Stimulated activated naive CD8-positive, alpha-beta T cell treated with anti-CD3 and anti-CD28 coated beads, Interleukin-15, amount 100 ng/mL, for 72 hours (primary cell): ENCODE measurements around the gene NOP9.
"Not testable (repeated sequence)": the region's sequence is repeated elsewhere in the genome, so short reads cannot be mapped to it uniquely, and the experiment has no call there.

Experiments used
- ATAC-seq: fragments of 150-1000 bp; cut with Tn5 transposase; 2 replicates; pipeline ENCODE4 v1.10.0; 2021; ENCODE audit warnings: mild to moderate bottlenecking, moderate library complexity
- DNase-seq, 2 donors: peaks; one replicate each; pipeline ENCODE4 v3.0.0; 2021 to 2022
- H3K27ac Mint-ChIP-seq, 2 donors: one replicate each; pipeline ENCODE4 v1.8.0; 2022; ENCODE audit warnings: mild to moderate bottlenecking in 2 of 2, mixed read lengths in 2 of 2, moderate library complexity in 2 of 2
- H3K27me3 Mint-ChIP-seq: one replicate; pipeline ENCODE4 v1.8.0; 2022; ENCODE audit warnings: mixed read lengths
- H3K4me1 Mint-ChIP-seq: one replicate; pipeline ENCODE4 v1.8.0; 2022; ENCODE audit warnings: mild to moderate bottlenecking, mixed read lengths
- H3K4me3 Mint-ChIP-seq, 2 donors: one replicate each; pipeline ENCODE4 v1.8.0; 2022; ENCODE audit warnings: mild to moderate bottlenecking in 2 of 2, mixed read lengths in 2 of 2, moderate library complexity in 1 of 2
- H3K9me3 Mint-ChIP-seq, 2 donors: one replicate each; pipeline ENCODE4 v1.8.0; 2022; ENCODE audit warnings: mixed read lengths in 2 of 2

Gene NOP9

DNA sequence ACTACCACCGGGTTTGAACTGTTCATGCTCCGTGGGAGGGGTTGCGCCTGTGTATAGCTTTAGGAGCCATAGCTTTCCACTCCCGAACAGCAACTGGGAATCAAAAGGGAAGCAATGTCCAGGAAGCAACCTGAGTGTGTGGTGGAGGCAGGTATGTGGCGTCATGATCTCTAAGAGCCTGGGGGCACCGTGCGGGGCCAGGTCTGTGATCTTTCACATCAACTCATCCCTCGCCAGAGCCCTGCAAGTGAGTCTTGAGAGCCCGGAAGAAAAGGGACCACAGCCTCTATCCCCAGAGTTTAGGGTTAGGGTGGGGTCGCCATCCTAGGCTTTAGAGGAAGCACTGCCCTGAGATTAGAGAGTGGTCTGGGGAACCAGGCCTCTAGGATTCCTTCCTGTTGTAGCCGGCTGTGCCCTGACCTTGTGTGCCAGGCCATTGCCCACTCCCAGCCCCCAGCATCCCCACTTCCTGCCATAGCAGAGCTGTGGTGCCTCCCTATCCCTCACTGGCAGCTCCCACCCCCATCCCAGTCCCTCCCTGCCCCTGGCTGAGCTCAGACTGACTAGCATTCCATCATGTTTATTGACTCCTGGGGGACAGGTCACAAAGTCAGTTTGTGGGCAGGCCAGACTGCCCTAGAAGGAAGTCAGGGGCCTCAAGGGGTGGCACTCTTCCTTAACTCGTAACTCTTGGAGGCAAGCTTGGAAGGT is 36.0 kb downstream of the NOP9 start:
- no peak for DNase-seq
- no peaks in the 10 kb centered on the region for H3K9me3 Mint-ChIP-seq
- H3K27me3 Mint-ChIP-seq = peaks cover 60% of the 10 kb centered on the region
- H3K4me1 Mint-ChIP-seq = peaks cover 70% of the 10 kb centered on the region
- H3K4me3 Mint-ChIP-seq = peak overlapping the region in 1 of 2 donors; percentile 57
- ATAC-seq = no peak
- H3K27ac Mint-ChIP-seq = no peak overlapping the region

- ATAC-seq = no peak
- H3K27ac Mint-ChIP-seq = no peak overlapping the region
- DNase-seq = no peak
- H3K4me3 Mint-ChIP-seq = no peak overlapping the region
- H3K27me3 Mint-ChIP-seq = peaks cover 54% of the 10 kb centered on the region
- no peaks in the 10 kb centered on the region for H3K9me3 Mint-ChIP-seq
- H3K4me1 Mint-ChIP-seq = peaks cover 61% of the 10 kb centered on the region
Observed at GRCh38 chr14:24337144-24337823, 37.6 kb downstream of the NOP9 start.

DNA sequence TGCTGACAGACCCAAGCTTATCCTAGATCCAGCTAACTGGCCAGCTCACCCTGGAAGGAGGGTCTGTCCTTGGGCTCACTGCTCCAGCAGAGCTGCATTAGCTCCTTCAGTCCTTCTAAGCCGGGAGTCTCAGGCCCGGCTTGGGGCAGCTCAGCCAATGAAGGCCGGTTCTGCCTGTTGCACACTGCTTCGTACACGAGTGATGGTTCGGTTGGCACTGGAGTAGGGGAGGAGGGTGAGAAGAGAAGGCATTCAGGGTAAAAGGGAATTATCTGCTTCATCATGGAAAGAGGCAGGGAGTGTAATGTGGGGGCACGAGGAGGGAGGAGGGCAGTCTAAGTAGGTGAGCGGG is 38.1 kb downstream of the NOP9 start:
- no peak for DNase-seq
- Mint-ChIP-seq H3K27ac (no peak overlapping the region), H3K4me3 (no peak overlapping the region), H3K4me1 (peaks cover 56% of the 10 kb centered on the region), H3K9me3 (no peaks in the 10 kb centered on the region), H3K27me3 (peaks cover 53% of the 10 kb centered on the region)
- ATAC-seq = no peak

GRCh38 chr14:24338843-24339242 is 39.2 kb downstream of the NOP9 start:
- Mint-ChIP-seq H3K27ac (no peak overlapping the region), H3K27me3 (peaks cover 43% of the 10 kb centered on the region), H3K4me3 (peak overlapping the region; percentile 88 to 92), H3K4me1 (peaks cover 48% of the 10 kb centered on the region), H3K9me3 (no peaks in the 10 kb centered on the region)
- ATAC-seq = no peak
- DNase-seq = no peak

DNA sequence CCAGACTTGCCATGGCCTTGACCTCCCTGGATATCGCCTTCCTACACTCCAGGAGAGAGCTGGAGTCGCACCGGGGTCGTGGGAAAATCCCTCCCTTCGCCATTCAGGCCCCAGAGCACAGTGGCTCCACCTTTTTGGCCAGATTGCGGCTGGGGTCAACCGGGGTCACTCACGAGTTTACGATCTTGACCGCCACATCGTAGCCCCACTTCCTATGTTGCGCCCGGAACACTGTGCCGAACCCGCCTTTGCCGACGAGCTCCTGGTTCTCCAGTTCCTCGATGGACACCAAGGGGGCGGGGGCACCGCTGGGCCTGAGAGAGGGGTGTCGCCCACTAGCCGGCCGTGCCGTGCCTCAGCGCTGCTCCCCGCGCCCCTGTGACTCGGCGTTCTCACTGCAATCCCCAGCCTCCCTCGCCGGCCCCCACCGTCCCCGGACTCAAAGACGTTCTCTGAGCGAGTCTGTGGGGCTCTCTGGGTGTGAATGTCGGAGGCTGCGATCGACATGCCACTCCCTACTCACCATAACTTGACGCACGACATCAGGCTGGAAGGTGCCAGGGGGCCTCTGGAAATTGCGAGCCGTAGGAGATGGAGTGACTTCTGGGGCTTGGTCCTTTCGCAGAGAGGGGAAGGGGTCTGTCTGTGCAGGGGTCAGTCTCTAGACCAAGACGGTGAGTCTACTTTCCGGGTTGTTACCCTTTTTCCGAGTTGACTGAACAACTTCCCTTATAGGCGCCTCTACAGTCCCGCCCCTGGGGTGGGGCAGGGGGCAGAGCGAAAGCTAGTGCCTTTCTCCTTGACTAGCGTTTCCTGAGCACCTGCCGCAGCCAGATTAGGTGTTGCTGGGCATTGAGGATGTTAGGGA is 39.9 kb downstream of the NOP9 start, which contains the start of gene RIPK3:
Gene RIPK3, minus strand, starts transcription at position 708 of the 868 bp plus-strand sequence. Its CDS starts 165 bp downstream, at position 543.
- H3K27ac Mint-ChIP-seq = peak within 1 kb of the TSS in 1 of 2 donors; percentile 85
- peak; percentile 92 for ATAC-seq
- H3K27me3 Mint-ChIP-seq = peaks cover 37% of the 10 kb centered on the region
- peak within 1 kb of the TSS; percentile 88 to 92 for H3K4me3 Mint-ChIP-seq
- DNase-seq = peak; percentile 53 to 55
- H3K4me1 Mint-ChIP-seq = peaks cover 41% of the 10 kb centered on the region
- no peaks in the 10 kb centered on the region for H3K9me3 Mint-ChIP-seq

DNA sequence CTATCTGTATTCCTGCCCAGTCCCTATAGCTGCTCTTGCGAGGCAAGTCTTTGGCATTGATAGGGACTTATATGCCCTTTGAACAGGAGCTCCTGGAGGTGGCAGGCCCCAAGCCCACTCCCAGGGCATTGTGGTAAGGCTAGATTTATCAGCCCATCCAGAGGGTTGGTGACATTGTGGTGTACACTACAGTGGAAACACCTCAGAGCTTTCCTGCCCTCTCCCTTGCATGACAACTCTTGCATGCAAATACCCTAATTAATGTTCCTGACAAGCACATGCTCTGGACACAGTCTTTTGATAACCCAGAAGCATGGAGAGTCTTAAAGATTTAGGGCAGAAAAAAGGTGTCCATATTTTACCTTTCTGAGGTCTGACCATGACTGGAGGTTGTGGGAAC is 41.0 kb downstream of the NOP9 start:
- Mint-ChIP-seq H3K27ac (no peak overlapping the region), H3K27me3 (peaks cover 35% of the 10 kb centered on the region), H3K4me3 (no peak overlapping the region), H3K9me3 (no peaks in the 10 kb centered on the region), H3K4me1 (peaks cover 31% of the 10 kb centered on the region)
- DNase-seq = no peak
- ATAC-seq = no peak

- H3K4me3 Mint-ChIP-seq = no peak overlapping the region
- ATAC-seq = no peak
- H3K4me1 Mint-ChIP-seq = peaks cover 24% of the 10 kb centered on the region
- H3K9me3 Mint-ChIP-seq = no peaks in the 10 kb centered on the region
- H3K27me3 Mint-ChIP-seq = peaks cover 24% of the 10 kb centered on the region
- H3K27ac Mint-ChIP-seq = no peak overlapping the region
- DNase-seq = no peak
Observed at GRCh38 chr14:24342889-24343288, 43.2 kb downstream of the NOP9 start.

DNA sequence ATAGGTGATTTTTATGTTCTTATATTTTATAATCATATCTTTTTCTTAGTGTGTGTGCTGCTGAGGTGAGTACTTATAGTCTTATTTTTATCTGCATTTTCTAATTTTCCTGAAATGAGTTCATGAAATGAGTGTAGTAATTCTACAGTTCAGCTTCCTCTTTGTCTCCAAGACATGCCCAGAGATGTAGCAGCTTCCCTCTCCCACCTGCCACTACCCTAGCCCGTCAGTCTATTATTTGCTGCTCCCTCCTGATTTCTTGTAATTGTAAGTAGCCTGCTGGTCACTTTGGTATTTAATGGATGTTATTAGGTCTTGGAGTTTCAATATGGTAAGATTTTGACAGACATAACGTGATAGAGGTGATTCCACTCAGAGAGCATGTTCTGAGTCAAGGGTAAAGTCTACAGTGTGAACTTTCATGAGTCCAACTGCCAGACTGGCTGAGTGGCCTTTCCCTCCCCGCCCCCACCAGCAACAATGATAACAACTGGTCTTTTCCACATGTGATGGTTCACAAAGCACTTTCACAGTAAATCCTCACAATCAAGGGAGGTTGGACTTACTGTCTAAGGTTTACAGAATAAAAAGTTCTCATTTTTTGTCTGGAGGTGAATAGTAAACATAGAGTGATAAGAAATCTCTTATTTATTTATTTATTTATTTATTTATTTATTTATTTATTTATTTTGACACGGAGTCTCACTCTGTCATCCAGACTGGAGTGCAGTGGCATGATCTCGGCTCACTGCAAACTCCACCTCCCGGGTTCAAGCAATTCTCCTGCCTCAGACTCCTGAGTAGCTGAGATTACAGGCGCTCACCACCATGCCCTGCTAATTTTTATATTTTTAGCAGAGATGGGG is 44.4 kb downstream of the NOP9 start:
- Mint-ChIP-seq H3K9me3 (no peaks in the 10 kb centered on the region), H3K4me1 (peaks cover 12% of the 10 kb centered on the region), H3K27me3 (peaks cover 24% of the 10 kb centered on the region), H3K27ac (peak overlapping the region in 1 of 2 donors; percentile 6), H3K4me3 (no peak overlapping the region)
- DNase-seq (no peak), ATAC-seq (no peak)

- Mint-ChIP-seq H3K4me1 (no peaks in the 10 kb centered on the region), H3K27me3 (peaks cover 41% of the 10 kb centered on the region), H3K4me3 (no peak overlapping the region), H3K9me3 (no peaks in the 10 kb centered on the region), H3K27ac (no peak overlapping the region)
- no peak for ATAC-seq
- DNase-seq = no peak
Observed at GRCh38 chr14:24347134-24347533, 47.5 kb downstream of the NOP9 start.

DNA sequence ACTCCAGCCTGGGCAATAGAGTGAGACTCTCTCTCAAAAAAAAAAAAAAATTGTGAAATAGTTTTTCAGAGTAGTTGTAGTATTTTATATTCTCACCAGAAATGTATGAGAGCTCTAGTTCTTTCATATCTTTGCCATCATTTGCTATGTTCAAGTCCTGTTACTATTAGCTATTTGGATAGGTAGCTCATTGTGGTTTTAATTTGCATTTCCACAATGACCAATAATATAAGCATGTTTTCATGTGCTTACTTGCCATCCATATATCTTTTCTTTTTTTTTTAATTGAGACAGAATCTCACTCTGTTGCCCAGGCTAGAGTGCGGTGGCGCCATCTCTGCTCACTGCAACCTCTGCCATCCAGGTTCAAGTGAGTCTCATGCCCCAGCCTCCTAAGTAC is 48.5 kb downstream of the NOP9 start:
- ATAC-seq (no peak), DNase-seq (no peak)
- H3K4me3 Mint-ChIP-seq = no peak overlapping the region
- no peaks in the 10 kb centered on the region for H3K9me3 Mint-ChIP-seq
- no peaks in the 10 kb centered on the region for H3K4me1 Mint-ChIP-seq
- no peak overlapping the region for H3K27ac Mint-ChIP-seq
- peaks cover 45% of the 10 kb centered on the region for H3K27me3 Mint-ChIP-seq

GRCh38 chr14:24349742-24350141 is 50.1 kb downstream of the NOP9 start:
- peaks cover 51% of the 10 kb centered on the region for H3K27me3 Mint-ChIP-seq
- no peaks in the 10 kb centered on the region for H3K9me3 Mint-ChIP-seq
- peaks cover 6% of the 10 kb centered on the region for H3K4me1 Mint-ChIP-seq
- no peak for ATAC-seq
- no peak overlapping the region for H3K4me3 Mint-ChIP-seq
- no peak for DNase-seq
- no peak overlapping the region for H3K27ac Mint-ChIP-seq

DNA sequence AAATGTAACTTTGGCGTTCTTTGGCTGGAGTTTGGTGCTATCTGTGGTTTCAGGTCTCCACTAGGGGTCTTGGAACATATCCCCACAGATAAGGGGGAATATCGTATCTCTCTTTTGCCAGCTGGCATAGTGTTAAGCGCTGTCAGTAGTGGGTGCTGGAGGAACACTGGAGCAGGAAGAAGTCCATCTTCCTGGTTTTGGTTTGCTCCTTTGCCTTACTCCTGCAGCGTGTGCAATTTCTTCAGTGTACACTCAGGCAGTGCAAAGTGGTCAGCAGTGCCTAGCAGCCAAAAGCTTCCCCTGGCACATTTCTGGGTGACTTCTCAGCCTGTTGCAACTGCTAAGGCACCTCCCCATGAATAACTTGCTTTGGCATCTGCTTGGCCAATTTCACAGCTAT is 51.9 kb downstream of the NOP9 start:
- Mint-ChIP-seq H3K4me3 (no peak overlapping the region), H3K9me3 (no peaks in the 10 kb centered on the region), H3K27me3 (peaks cover 44% of the 10 kb centered on the region), H3K27ac (no peak overlapping the region), H3K4me1 (peaks cover 6% of the 10 kb centered on the region)
- DNase-seq (no peak), ATAC-seq (no peak)

DNA sequence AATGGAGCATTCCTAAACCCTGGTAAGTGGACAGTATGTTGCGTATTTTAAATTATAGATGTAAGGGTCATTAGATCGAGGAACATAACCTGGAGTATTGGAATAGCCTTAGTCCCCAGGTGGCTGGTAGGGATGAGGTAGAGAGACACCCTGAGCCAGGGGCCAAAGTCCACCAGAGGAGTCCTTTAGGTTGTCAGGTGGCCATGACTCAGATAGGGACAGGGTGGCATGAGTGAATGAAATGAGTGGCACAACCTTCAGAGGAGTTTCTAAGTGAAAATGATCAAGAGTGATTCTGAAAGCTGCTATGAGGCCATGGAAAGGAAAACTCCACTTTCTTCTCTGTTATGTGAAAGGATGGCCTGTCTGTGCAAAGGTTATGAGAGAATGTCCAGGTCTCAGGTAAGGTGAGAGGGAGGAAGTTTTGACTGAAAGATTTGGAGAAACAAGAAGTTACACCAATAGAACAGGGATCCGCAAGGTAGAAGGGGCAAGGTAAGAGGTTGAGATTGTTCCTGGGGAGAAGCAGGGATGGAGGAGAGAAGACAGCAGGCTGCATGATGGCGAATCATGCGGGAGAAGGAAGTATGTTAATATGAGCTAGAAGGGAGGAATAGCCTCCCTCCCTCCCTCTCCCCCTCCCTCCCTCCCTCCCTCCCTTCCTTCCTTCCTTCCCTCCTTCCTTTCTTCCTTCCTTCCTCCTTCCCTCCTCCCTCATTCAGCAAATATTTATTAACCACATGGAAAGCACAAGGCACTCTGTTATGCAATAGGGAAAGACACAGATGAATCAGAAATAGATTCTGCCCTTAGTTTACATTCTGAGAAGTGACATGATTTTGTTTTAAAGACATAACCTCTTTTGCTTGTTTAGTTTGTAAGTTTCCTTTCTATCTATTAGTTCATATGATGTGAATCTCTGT is 54.2 kb downstream of the NOP9 start:
- H3K9me3 Mint-ChIP-seq = no peaks in the 10 kb centered on the region
- ATAC-seq = peak; percentile 40
- peaks cover 44% of the 10 kb centered on the region for H3K27me3 Mint-ChIP-seq
- no peak overlapping the region for H3K27ac Mint-ChIP-seq
- DNase-seq = no peak
- H3K4me1 Mint-ChIP-seq = peaks cover 6% of the 10 kb centered on the region
- no peak overlapping the region for H3K4me3 Mint-ChIP-seq

- not testable (repeated sequence) for H3K9me3 Mint-ChIP-seq, H3K4me1 Mint-ChIP-seq, DNase-seq, H3K4me3 Mint-ChIP-seq, H3K27ac Mint-ChIP-seq, ATAC-seq
- H3K27me3 Mint-ChIP-seq = peaks cover 39% of the 10 kb centered on the region
Observed at GRCh38 chr14:24354482-24354825, 54.8 kb downstream of the NOP9 start.
